C4-2B (cell line): ENCODE data around the gene TRIM29.

Experiments
- CTCF ChIP-seq: fragments of 450-650 bp; conservative IDR thresholded peaks from 2 replicates; pipeline ENCODE4 v1.5.1; 2017; ENCODE audit warnings: mild to moderate bottlenecking
- ZFX ChIP-seq: fragments of 450-650 bp; IDR thresholded peaks from 2 replicates; pipeline ENCODE4 v1.6.1; 2017

- no peak for TF ChIP-seq CTCF
- TF ChIP-seq ZFX = no peak
These were observed 41.3 kb upstream of the TRIM29 start for GRCh38 chr11:120179057-120179672.
